ENCODE results near the gene CLK3. TPM values are rescaled to one million over a fixed set of nuclear protein-coding genes. Genes with fewer than 3 reads are reported as not detected.
A peak's percentile ranks its signal among the peaks of the same experiment; 100 is the strongest.

CLK3 gene
- total and polyA plus RNA-seq, 8 donors, result 58.0 to 91.0 (median 80.3) TPM

GRCh38 chr15:74611834-74612233, 3.8 kb upstream of the CLK3 start:
- Histone ChIP-seq H3K4me3 (no peak overlapping the region), H3K36me3 (no peaks in the 10 kb centered on the region), H3K27ac (no peak overlapping the region), H3K9me3 (no peaks in the 10 kb centered on the region), H3K27me3 (no peaks in the 10 kb centered on the region), H3K4me1 (peaks cover 2 to 13% of the 10 kb centered on the region in 2 donors)
- no peak for TF ChIP-seq CTCF (IDR thresholded peaks at IDR 0.05)
- intact Hi-C loops (cut with DNase I), result loop anchor here in 1 of 2 donors (10.0 kb wide), 1 partner anchor 67 kb away; the partner anchor contains the start of gene ARID3B
- DNase-seq (peak in 1 of 4 donors; percentile 45), ATAC-seq (no peak)

- no peaks in the 10 kb centered on the region for H3K27me3 ChIP-seq
- no peak overlapping the region for H3K4me3 ChIP-seq
- intact Hi-C loops (cut with DNase I), result loop anchor here in 1 of 2 donors (10.0 kb wide), 1 partner anchor 68 kb away; the partner anchor contains the start of gene ARID3B
- DNase-seq, result peak in 1 of 4 donors; percentile 45
- H3K27ac ChIP-seq, result no peak overlapping the region
- no peaks in the 10 kb centered on the region for H3K36me3 ChIP-seq
- H3K9me3 ChIP-seq, result no peaks in the 10 kb centered on the region
- no peak for ATAC-seq
- TF ChIP-seq CTCF (IDR thresholded peaks at IDR 0.05), result no peak
- peaks cover 10 to 21% of the 10 kb centered on the region in 2 donors for H3K4me1 ChIP-seq
These were observed 3.0 kb upstream of the CLK3 start for GRCh38 chr15:74612677-74613076.

GRCh38 chr15:74613089-74613952, 2.3 kb upstream of the CLK3 start:
- peaks cover 15 to 28% of the 10 kb centered on the region in 2 donors for H3K4me1 ChIP-seq

GRCh38 chr15:74613953-74614743, 1.5 kb upstream of the CLK3 start:
- no peak for TF ChIP-seq CTCF (IDR thresholded peaks at IDR 0.05)
- Histone ChIP-seq H3K4me1 (peaks cover 20 to 36% of the 10 kb centered on the region in 2 donors), H3K36me3 (peaks cover 0 to 4% of the 10 kb centered on the region in 2 donors), H3K27me3 (no peaks in the 10 kb centered on the region), H3K27ac (peak overlapping the region; percentile 94 to 97), H3K4me3 (peak overlapping the region; percentile 99 to 100), H3K9me3 (no peaks in the 10 kb centered on the region)
- intact Hi-C loops (cut with DNase I), result loop anchor here in 1 of 2 donors (10.0 kb wide), 1 partner anchor 69 kb away; the partner anchor contains the start of gene ARID3B
- DNase-seq (peak in 2 of 4 donors; percentile 30 to 78), ATAC-seq (no peak)

More at GRCh38 chr15:74613089-74613952, 2.3 kb upstream of the CLK3 start:
- H3K36me3 ChIP-seq, result no peaks in the 10 kb centered on the region
- ATAC-seq (no peak), DNase-seq (peak in 1 of 4 donors; percentile 38)
- no peaks in the 10 kb centered on the region for H3K27me3 ChIP-seq
- H3K27ac ChIP-seq, result peak overlapping the region in 1 of 2 donors; percentile 94
- intact Hi-C loops (cut with DNase I), result loop anchor here in 1 of 2 donors (10.0 kb wide), 1 partner anchor 69 kb away; the partner anchor contains the start of gene ARID3B
- H3K4me3 ChIP-seq, result no peak overlapping the region
- H3K9me3 ChIP-seq, result no peaks in the 10 kb centered on the region
- TF ChIP-seq CTCF (IDR thresholded peaks at IDR 0.05), result no peak

All from left lung (tissue), 10 donors.